HepG2 (cell line): Measurements from ENCODE around the gene GLCE. TPM values are rescaled to one million over a fixed set of nuclear protein-coding genes. Genes with fewer than 3 reads are reported as not detected.

Source experiments
- FOSL2 ChIP-seq: sonication (generic); formaldehyde crosslinking; IDR thresholded peaks from 2 replicates; pipeline ENCODE4 v1.4.0; 2020; ENCODE audit warnings: missing genetic modification reagents
- GABPA ChIP-seq, 2 experiments: IDR thresholded peaks; 2 replicates each; pipeline ENCODE4 v1.6.1; 2011 to 2016; ENCODE audit warnings: low read depth in 2 of 2, low read length in 1 of 2, missing biosample characterization in 1 of 2, missing genetic modification characterization in 1 of 2
- HNF4A ChIP-seq: sonication (generic); formaldehyde crosslinking; IDR thresholded peaks from 2 replicates; pipeline ENCODE4 v1.4.0; 2020; ENCODE audit warnings: missing genetic modification reagents
- HNRNPUL1 ChIP-seq: fragments of 200-400 bp; formaldehyde crosslinking; IDR thresholded peaks from 2 replicates; pipeline ENCODE4 v1.6.1; 2017; ENCODE audit warnings: low read depth, mild to moderate bottlenecking, low read length, moderate library complexity
- KLF13 ChIP-seq: sonication (generic); formaldehyde crosslinking; IDR thresholded peaks from 2 replicates; pipeline ENCODE4 v1.4.0; 2020; ENCODE audit warnings: mild to moderate bottlenecking, missing genetic modification reagents
- NFKBIZ ChIP-seq: IDR thresholded peaks from 2 replicates; pipeline ENCODE4 v1.6.1; 2018; ENCODE audit warnings: missing genetic modification reagents, missing compliant biosample characterization
- SOX13 ChIP-seq, 3 experiments: fragments of 450-650 bp in 1 of 3; sonication (generic) in 1 of 3; formaldehyde crosslinking in 1 of 3; IDR thresholded peaks in 2 of 3; conservative IDR thresholded peaks in 1 of 3; 2 replicates each; pipeline versions ENCODE4 v1.5.0 to v1.6.1; 2016 to 2020; ENCODE audit warnings: antibody characterized with exemption in 1 of 3, mild to moderate bottlenecking in 1 of 3, missing compliant biosample characterization in 1 of 3, missing genetic modification reagents in 1 of 3, moderate library complexity in 1 of 3
- SOX5 ChIP-seq: IDR thresholded peaks from 2 replicates; pipeline ENCODE4 v1.6.1; 2016; ENCODE audit warnings: borderline replicate concordance
- ZFP36L2 ChIP-seq: sonication (generic); formaldehyde crosslinking; IDR thresholded peaks from 2 replicates; pipeline ENCODE4 v1.4.0; 2020; ENCODE audit warnings: missing genetic modification reagents
- ZNF335 ChIP-seq: sonication (generic); formaldehyde crosslinking; IDR thresholded peaks from 2 replicates; pipeline ENCODE4 v1.4.0; 2020; ENCODE audit warnings: missing genetic modification reagents
- polyA plus RNA-seq, 8 experiments: library from polyadenylated mRNA; depleted of rRNA in 3 of 8; stranded (reverse) in 7 of 8; unstranded in 1 of 8; fragments of >200 nt; fragmentation: Illumina TruSeq in 4 of 8; extraction: Trizol in 4 of 8; gene quantifications; 2 replicates each; pipeline versions ENCODE4 v1.2.1 to v1.2.3, GENCODE V29; 2011 to 2016; ENCODE audit warnings: low read depth in 4 of 8, missing spikeins in 1 of 8, mixed read lengths in 1 of 8; ENCODE audit not compliant: insufficient read depth in 1 of 8
- total RNA-seq, 5 experiments: library from RNA; depleted of rRNA; stranded (reverse); fragments of >200 nt; fragmentation: Illumina TruSeq; extraction: Trizol; gene quantifications; 2 replicates each; pipeline ENCODE4 v1.2.3, GENCODE V29; 2016; ENCODE audit warnings: low read depth in 1 of 5
- TF ChIP-seq, protein P1 (sequence below): sonication (generic); formaldehyde crosslinking; IDR thresholded peaks from 2 replicates; pipeline ENCODE4 v1.5.1; 2020; ENCODE audit warnings: mild to moderate bottlenecking, moderate library complexity, missing genetic modification reagents
- TF ChIP-seq, protein P2 (sequence below): IDR thresholded peaks from 2 replicates; pipeline ENCODE4 v1.6.1; 2016; ENCODE audit warnings: missing compliant biosample characterization, missing genetic modification reagents, borderline replicate concordance

Gene GLCE
- total and polyA plus RNA-seq, 2 of the 13 experiments (the other 11 are each of a cell fraction or from before 2014, with no cell fraction given), result 12.9 to 23.4 TPM

DNA sequence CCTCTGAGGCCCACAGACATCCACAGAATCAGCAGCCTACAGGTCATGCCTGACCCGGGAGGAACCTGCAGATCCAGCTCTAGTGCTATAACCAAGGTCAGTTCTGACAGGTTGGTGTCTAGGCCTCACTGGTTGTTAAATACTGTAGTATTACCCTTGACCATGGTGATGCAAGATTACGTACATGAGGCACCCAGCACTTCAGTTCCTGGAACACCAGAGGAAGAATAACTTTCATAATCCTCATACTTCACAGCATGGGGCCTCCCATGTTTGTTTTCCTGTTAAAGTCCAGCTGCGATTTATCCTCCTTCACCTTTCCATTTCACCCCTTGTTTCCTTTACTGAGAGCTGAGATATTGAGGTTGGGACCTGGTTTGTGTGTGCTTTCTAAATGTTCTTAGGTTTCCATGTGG is 34.4 kb upstream of the GLCE start (continued):
- TF ChIP-seq, protein P1, sequence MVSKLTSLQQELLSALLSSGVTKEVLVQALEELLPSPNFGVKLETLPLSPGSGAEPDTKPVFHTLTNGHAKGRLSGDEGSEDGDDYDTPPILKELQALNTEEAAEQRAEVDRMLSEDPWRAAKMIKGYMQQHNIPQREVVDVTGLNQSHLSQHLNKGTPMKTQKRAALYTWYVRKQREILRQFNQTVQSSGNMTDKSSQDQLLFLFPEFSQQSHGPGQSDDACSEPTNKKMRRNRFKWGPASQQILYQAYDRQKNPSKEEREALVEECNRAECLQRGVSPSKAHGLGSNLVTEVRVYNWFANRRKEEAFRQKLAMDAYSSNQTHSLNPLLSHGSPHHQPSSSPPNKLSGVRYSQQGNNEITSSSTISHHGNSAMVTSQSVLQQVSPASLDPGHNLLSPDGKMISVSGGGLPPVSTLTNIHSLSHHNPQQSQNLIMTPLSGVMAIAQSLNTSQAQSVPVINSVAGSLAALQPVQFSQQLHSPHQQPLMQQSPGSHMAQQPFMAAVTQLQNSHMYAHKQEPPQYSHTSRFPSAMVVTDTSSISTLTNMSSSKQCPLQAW (CRISPR knock-in tag), result peak; percentile 53
- TF ChIP-seq HNRNPUL1, result no peak
- TF ChIP-seq SOX5 (CRISPR knock-in tag), result peak; percentile 92
- TF ChIP-seq, protein P2, sequence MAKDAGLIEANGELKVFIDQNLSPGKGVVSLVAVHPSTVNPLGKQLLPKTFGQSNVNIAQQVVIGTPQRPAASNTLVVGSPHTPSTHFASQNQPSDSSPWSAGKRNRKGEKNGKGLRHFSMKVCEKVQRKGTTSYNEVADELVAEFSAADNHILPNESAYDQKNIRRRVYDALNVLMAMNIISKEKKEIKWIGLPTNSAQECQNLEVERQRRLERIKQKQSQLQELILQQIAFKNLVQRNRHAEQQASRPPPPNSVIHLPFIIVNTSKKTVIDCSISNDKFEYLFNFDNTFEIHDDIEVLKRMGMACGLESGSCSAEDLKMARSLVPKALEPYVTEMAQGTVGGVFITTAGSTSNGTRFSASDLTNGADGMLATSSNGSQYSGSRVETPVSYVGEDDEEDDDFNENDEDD (CRISPR knock-in tag), result no peak
- TF ChIP-seq ZFP36L2 (CRISPR knock-in tag), result no peak
- TF ChIP-seq FOSL2 (CRISPR knock-in tag), result peak; percentile 80
- TF ChIP-seq ZNF335 (CRISPR knock-in tag), result peak; percentile 72; the same call in 1 of the 2 replicates
- peak; percentile 93 for TF ChIP-seq NFKBIZ (CRISPR knock-in tag)
- TF ChIP-seq KLF13 (CRISPR knock-in tag), result no peak
- TF ChIP-seq HNF4A (CRISPR knock-in tag), result peak; percentile 79
- no peak for TF ChIP-seq GABPA (IDR thresholded peaks at IDR 0.05; ENCODE audit: low read depth, low read length)
- TF ChIP-seq GABPA (CRISPR knock-in tag; IDR thresholded peaks at IDR 0.05; ENCODE audit: low read depth), result peak; percentile 34
- TF ChIP-seq SOX13 (IDR thresholded peaks at IDR 0.05), result peak; percentile 69
- TF ChIP-seq SOX13 (CRISPR knock-in tag; conservative IDR thresholded peaks at IDR 0.05 in 1 of 2, IDR thresholded peaks at IDR 0.05 in 1 of 2), result peak in 1 of 2 experiments; percentile 90; a peak in 2 of 4 replicates
